Left renal pelvis (tissue), 4 donors: ENCODE measurements around the gene FAT4. TPM values are rescaled to one million over a fixed set of nuclear protein-coding genes. Genes with fewer than 3 reads are reported as not detected.

Source experiments
- DNase-seq, 4 donors: peaks; one replicate each; pipeline ENCODE4 v3.0.0-alpha.2; 2013; ENCODE audit warnings: low read depth in 4 of 4, low spot score in 3 of 4
- polyA plus RNA-seq, 4 donors: library from polyadenylated mRNA; unstranded; fragments of 120-200 nt; gene quantifications; one replicate each; pipeline ENCODE4 v1.2.1, GENCODE V29; 2013; ENCODE audit not compliant: insufficient read length in 4 of 4

Gene FAT4
- polyA plus RNA-seq, 4 donors: 24.9 to 87.9 (median 31.9) TPM

GRCh38 chr4:125315576-125316400, 1.0 kb downstream of the FAT4 start:
- DNase-seq: no peak

GRCh38 chr4:125316401-125316790, 1.6 kb downstream of the FAT4 start:
- no peak for DNase-seq

- DNase-seq: no peak
These were observed 2.2 kb downstream of the FAT4 start for GRCh38 chr4:125316791-125317524.

DNA sequence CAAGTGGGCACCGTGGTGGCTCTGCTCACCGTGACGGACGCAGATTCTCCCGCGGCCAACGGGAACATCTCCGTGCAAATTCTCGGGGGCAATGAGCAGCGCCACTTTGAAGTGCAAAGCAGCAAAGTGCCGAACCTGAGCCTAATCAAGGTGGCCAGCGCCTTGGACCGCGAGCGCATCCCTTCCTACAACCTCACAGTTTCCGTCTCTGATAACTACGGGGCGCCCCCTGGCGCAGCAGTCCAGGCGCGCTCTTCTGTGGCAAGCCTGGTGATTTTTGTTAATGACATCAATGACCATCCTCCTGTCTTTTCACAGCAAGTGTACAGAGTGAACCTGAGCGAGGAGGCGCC, 2.7 kb downstream of the FAT4 start:
- no peak for DNase-seq

DNA sequence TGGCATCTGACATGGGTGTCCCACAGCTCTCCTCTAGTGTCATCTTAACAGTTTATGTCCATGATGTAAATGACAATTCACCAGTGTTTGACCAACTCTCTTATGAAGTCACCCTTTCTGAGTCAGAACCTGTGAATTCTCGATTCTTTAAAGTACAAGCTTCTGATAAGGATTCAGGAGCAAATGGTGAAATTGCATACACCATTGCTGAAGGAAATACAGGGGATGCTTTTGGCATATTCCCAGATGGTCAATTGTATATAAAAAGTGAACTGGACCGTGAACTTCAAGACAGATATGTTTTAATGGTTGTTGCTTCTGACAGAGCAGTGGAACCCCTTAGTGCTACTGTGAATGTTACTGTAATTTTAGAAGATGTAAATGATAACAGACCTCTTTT, 4.6 kb downstream of the FAT4 start:
- DNase-seq: no peak

DNA sequence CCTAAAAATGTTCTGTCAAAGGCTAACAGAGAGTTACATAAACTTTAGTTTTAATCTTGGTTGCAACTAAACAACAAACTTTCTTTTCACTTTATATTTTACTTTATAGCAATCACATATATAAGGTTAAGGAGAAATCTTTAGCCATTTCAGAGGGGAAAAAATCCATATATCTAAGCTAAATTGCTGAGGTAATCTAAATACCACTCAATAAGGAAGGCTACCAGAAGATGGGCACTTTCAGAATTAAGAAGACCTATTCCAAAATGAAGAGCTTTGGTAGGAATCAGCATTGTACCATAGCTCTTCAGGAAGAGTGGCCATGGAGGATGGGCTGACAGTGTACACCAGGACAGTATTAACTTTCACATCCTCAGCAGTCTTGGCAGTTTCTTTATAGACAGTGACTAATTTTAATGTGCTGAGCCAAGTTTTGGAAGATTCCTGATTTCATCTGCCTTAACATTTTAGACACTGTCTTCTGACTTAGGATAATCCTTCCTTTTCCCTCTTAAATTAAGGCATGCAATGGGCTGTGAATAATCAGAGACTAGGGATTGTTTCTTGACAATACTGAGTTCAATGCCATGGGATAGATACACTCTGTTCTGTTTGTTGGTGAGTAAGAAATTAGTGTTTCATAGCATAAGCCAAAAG, 7.1 kb downstream of the FAT4 start:
- no peak for DNase-seq

DNA sequence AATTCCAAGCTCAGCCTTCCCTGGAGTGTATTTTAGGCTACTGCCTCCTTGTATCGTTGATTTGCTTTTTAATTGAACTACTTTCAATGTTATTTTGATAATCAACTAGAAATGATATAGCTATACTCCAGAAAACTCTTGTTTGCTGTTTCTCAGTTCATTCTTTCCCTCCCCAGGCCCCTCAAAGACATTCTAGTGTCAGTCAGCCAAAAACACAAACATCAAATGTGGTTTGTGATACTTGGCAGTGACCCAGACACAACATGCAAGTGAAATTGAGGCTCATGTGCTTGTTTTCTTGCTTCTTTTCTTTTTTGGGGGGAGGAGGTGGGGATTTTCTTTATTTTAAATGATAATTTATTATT, 7.6 kb downstream of the FAT4 start:
- DNase-seq: no peak

DNA sequence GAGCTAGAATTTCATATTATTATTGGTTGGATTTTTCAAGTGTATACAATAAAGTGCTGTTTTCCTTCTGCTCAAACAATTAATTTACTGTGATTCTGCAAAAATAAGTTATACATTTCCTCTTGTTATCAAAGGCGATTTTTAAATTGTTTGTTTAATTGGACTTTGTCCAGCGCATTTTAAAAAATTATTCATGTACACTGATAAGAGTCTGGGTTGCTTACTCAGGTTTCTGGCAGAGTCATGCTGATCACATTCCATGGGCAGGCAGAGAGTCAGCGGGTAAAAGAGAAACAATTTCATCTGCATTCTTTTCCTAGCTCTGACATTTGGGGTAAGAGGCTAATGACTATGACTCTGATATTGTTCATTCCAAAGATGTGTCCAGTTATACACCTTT, 8.9 kb downstream of the FAT4 start:
- no peak for DNase-seq

- no peak for DNase-seq
These were observed 11.0 kb downstream of the FAT4 start for GRCh38 chr4:125325733-125326132.

DNA sequence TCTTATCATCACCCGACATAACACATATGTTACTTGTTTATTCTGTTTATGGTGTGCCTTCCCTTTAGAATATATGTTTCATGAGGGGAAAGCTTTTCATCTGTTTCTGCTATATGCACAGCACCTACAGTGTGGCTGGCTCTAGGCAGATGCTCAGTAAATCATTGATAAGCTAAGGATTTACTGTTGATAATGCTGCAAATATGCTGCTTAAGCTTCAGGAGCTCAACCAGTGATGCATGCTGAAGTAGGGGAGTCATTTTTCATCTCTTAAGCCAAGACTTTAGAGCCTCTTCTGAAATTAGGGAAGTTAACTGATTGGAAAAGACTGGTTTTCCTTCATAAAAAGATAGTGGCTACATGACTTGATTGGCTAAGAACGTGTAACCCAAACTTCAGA, 16.4 kb downstream of the FAT4 start:
- DNase-seq: no peak

GRCh38 chr4:125334926-125335325, 20.2 kb downstream of the FAT4 start:
- DNase-seq: no peak

DNA sequence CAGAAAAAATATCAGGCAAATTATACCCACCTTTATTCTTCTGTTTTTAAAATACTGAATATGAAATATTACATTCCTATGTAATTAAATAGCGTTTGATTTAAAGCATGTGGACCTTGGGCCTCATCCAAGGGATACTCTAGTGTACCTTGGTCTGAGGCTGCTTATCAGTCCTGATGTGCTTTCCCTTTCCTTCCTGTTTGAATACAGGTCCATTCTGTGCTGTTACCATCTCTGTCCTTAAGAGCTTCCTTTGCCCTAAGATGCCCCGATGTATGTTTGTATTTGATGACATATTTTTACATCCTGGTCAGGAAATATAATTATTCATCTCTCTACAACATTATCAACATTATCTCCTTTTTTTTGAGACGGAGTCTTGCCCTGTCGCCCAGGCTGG, 24.1 kb downstream of the FAT4 start:
- no peak for DNase-seq

GRCh38 chr4:125344198-125344597, 29.4 kb downstream of the FAT4 start:
- no peak for DNase-seq

DNA sequence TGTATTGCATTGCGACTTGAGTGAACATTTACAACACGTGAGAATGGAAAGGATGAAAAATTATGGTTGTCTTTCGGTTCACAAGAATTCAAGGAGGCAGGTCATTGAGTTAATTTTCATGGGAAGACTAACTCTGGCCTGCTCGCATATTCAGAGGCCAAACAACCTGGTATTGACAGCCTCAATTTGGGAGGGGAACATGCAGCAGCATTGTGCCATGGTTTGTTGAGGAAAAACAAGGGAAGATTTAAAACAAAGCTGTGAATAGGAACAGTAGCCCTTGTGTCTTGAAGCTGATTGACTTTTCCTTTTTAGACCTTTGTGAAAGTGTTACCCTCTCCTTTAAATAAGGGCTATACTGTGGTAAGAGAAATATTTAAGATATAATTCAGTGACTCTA, 31.9 kb downstream of the FAT4 start:
- no peak for DNase-seq

DNA sequence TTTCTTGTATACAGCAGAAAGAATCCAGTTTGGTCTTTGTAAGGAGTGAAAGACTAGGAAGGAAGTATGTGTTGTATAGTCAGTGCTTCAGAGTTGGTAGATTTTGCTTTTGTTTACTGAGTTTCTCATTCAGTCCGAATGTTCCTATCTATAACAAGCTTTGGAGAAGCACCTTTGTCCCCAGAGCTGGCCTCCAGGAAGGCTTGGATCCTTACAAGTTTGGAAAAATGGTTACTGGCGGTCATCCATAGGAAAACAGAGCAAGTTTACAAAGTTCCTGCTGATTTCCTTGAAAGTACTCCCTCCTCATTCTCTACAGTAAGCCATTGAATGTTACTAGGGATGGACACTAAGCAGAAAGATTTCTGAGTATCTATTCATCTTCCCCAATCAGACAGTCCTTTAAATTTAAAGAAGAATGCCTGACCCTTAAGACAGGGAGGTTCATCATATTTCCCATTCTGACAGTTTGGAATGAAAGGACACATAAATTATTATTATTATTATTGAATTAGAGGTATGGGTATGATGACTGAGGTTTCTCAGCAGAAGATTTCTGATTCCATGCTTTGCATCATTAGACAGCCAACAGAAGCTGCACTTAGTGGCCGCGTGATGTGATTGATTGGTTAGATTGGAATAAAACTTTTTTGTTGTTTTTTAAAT, 35.8 kb downstream of the FAT4 start:
- DNase-seq: no peak

- DNase-seq: no peak
These were observed 37.8 kb downstream of the FAT4 start for GRCh38 chr4:125352521-125352920.

DNA sequence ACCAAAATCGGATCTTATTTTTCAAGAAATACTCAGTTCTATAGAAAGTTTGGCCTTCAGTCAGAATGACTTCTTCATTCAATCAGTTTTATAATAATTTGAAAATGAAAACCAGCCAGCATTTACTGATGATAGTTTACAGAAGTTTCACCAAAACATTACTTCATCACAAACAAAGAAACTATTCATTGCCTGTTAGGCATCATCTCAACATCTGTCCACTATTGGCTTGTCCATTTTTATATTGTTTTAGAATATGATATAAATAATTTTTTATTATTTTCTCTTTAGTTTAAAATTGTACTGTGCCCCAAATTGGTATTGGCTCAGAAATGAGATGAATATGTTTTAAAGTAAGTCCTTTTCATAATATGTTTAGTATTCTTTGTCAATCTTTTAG, 38.4 kb downstream of the FAT4 start:
- no peak for DNase-seq

- no peak for DNase-seq
These were observed 41.0 kb downstream of the FAT4 start for GRCh38 chr4:125355791-125356190.

GRCh38 chr4:125357675-125358074, 42.9 kb downstream of the FAT4 start:
- no peak for DNase-seq

DNA sequence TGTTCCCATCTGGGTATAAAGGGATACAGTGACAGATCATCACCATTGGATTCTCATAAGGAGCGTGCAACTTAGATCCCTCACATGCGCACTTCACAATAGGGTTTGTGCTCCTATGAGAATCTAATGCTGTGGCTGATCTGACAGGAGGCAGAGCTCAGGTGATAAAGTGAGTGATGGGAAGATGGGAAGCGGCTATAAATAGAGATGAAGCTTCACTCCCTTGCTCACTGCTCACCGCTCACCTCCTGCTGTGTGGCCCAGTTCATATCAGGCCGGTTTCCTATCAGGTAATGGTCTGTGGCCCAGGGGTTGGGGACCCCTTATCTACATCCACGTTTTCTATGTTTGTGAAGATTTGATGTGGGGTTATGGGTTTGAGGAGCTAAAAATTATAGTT, 43.7 kb downstream of the FAT4 start:
- no peak for DNase-seq

DNA sequence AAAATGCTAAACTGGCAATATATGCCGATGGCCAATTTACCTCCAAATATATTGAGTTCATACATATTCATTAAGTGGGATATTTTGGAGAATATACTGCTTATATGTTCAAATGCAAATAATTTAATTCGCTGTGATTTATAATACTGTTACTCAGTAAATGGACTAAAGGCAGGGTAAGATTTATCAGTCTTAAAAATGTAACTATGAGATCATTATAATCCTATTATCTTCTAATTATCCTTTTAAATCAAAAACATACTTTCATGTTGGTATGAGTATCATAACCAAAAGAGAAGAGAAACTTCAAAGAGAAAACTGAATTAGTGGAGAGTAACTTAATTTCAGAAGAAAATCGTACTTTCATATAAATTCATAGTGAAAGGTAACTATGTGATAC, 44.6 kb downstream of the FAT4 start:
- DNase-seq: no peak
